Fibroblast of skin of right biceps (primary cell): ENCODE results near the gene AGK.

Source experiments
- DNase-seq: peaks from one replicate; pipeline ENCODE4 v3.0.0-alpha.2; 2013

The AGK gene

GRCh38 chr7:141648276-141649114 lies 97.3 kb downstream of the AGK start:
- DNase-seq: no peak

GRCh38 chr7:141649137-141649864 lies 98.1 kb downstream of the AGK start:
- peak; percentile 5 for DNase-seq

- DNase-seq: peak; percentile 77
Observed at GRCh38 chr7:141649865-141650634, 98.8 kb downstream of the AGK start.

- DNase-seq: no peak
Observed at GRCh38 chr7:141651417-141651816, 100.2 kb downstream of the AGK start.

GRCh38 chr7:141652691-141653090 lies 101.5 kb downstream of the AGK start:
- no peak for DNase-seq

GRCh38 chr7:141654551-141654950 lies 103.3 kb downstream of the AGK start:
- peak; percentile 62 for DNase-seq

GRCh38 chr7:141659501-141659900 lies 108.3 kb downstream of the AGK start:
- no peak for DNase-seq

GRCh38 chr7:141660259-141660658 lies 109.0 kb downstream of the AGK start:
- DNase-seq: no peak

GRCh38 chr7:141663081-141663849 lies 112.1 kb downstream of the AGK start:
- DNase-seq: no peak

- DNase-seq: no peak
Observed at GRCh38 chr7:141664450-141664849, 113.2 kb downstream of the AGK start.

- no peak for DNase-seq
Observed at GRCh38 chr7:141665208-141666035, 114.2 kb downstream of the AGK start.

- no peak for DNase-seq
Observed at GRCh38 chr7:141666071-141666470, 114.9 kb downstream of the AGK start.

GRCh38 chr7:141668853-141669252 lies 117.6 kb downstream of the AGK start:
- no peak for DNase-seq

GRCh38 chr7:141671705-141672496 lies 120.7 kb downstream of the AGK start:
- DNase-seq: no peak

- no peak for DNase-seq
Observed at GRCh38 chr7:141673346-141673745, 122.1 kb downstream of the AGK start.

- peak; percentile 8 for DNase-seq
Observed at GRCh38 chr7:141674171-141674671, 123.0 kb downstream of the AGK start.

- DNase-seq: no peak
Observed at GRCh38 chr7:141674702-141675101, 123.5 kb downstream of the AGK start.

GRCh38 chr7:141675436-141676215 lies 124.4 kb downstream of the AGK start:
- no peak for DNase-seq

GRCh38 chr7:141676618-141677017 lies 125.4 kb downstream of the AGK start:
- peak; percentile 41 for DNase-seq

- DNase-seq: no peak
Observed at GRCh38 chr7:141679014-141679413, 127.8 kb downstream of the AGK start.
